Activated CD8-positive, alpha-beta memory T cell treated with anti-CD3 and anti-CD28 coated beads, Interleukin-2, amount 10 ng/mL, durations not matched to agents 7 days and 5 days (primary cell): ENCODE measurements around the gene ZCCHC2. TPM values are rescaled to one million over a fixed set of nuclear protein-coding genes. Genes with fewer than 3 reads are reported as not detected.

Source experiments
- ATAC-seq: fragments of 150-1000 bp; cut with Tn5 transposase; one replicate; pipeline ENCODE4 v1.10.0; 2021; ENCODE audit warnings: moderate library complexity
- CTCF ChIA-PET: fragments of 350-600 bp; sonication (Branson Sonifier 250); formaldehyde crosslinking; loops from one replicate; lab custom pipeline; 2021; ENCODE audit warnings: antibody characterized with exemption; lab: Charles Lee
- DNase-seq: peaks from one replicate; pipeline ENCODE4 v3.0.0-alpha.2; 2020
- H3K27ac Mint-ChIP-seq: one replicate; pipeline ENCODE4 v1.8.0; 2021; ENCODE audit warnings: mild to moderate bottlenecking, mixed read lengths
- H3K27me3 Mint-ChIP-seq: one replicate; pipeline ENCODE4 v1.8.0; 2021; ENCODE audit warnings: mixed read lengths
- H3K36me3 Mint-ChIP-seq: one replicate; pipeline ENCODE4 v1.8.0; 2021; ENCODE audit warnings: mild to moderate bottlenecking, mixed read lengths
- H3K4me1 Mint-ChIP-seq: one replicate; pipeline ENCODE4 v1.8.0; 2021; ENCODE audit warnings: mixed read lengths
- H3K4me3 Mint-ChIP-seq: one replicate; pipeline ENCODE4 v1.8.0; 2021; ENCODE audit warnings: mild to moderate bottlenecking, moderate library complexity, mixed read lengths
- H3K9me3 Mint-ChIP-seq: one replicate; pipeline ENCODE4 v1.8.0; 2022; ENCODE audit warnings: low read depth, mixed read lengths
- total RNA-seq, 2 experiments: library from RNA; stranded (reverse); gene quantifications; one replicate each; pipeline ENCODE4 v1.2.3, GENCODE V29; 2021

Gene ZCCHC2
- total RNA-seq, 2 experiments from 2014 or later = 45.7 to 71.8 TPM

GRCh38 chr18:62577765-62578164 lies 54.9 kb downstream of the ZCCHC2 start:
- DNase-seq (no peak), ATAC-seq (no peak)
- Mint-ChIP-seq H3K4me3 (no peak overlapping the region), H3K9me3 (no peaks in the 10 kb centered on the region), H3K27me3 (no peaks in the 10 kb centered on the region), H3K4me1 (peaks cover 36% of the 10 kb centered on the region), H3K36me3 (peaks cover 71% of the 10 kb centered on the region), H3K27ac (no peak overlapping the region)
- CTCF ChIA-PET = interaction anchor here (0.6 to 1.4 kb wide), 3 partner anchors 9 to 347 kb away, joined by 3 to 6 read pairs (median 5); no protein-coding TSS in a partner anchor

GRCh38 chr18:62578980-62579511 lies 56.2 kb downstream of the ZCCHC2 start:
- DNase-seq (no peak), ATAC-seq (no peak)
- Mint-ChIP-seq H3K9me3 (no peaks in the 10 kb centered on the region), H3K4me3 (no peak overlapping the region), H3K27me3 (no peaks in the 10 kb centered on the region), H3K4me1 (peaks cover 48% of the 10 kb centered on the region), H3K36me3 (peaks cover 61% of the 10 kb centered on the region), H3K27ac (no peak overlapping the region)
- CTCF ChIA-PET = interaction anchor here (1.0 to 1.1 kb wide), 2 partner anchors 136 to 153 kb away, joined by 3 to 5 read pairs; partner anchors contain the start of gene PHLPP1

GRCh38 chr18:62583376-62583775 lies 60.6 kb downstream of the ZCCHC2 start:
- Mint-ChIP-seq H3K27me3 (no peaks in the 10 kb centered on the region), H3K9me3 (no peaks in the 10 kb centered on the region), H3K36me3 (peaks cover 47% of the 10 kb centered on the region), H3K4me3 (no peak overlapping the region), H3K27ac (peak overlapping the region; percentile 96), H3K4me1 (peaks cover 55% of the 10 kb centered on the region)
- CTCF ChIA-PET = interaction anchor here (0.8 to 5.3 kb wide), 20 partner anchors 9 to 399 kb away, joined by 3 to 50 read pairs (median 4); partner anchors contain the start of gene ZCCHC2
- no peak for DNase-seq
- no peak for ATAC-seq

GRCh38 chr18:62584241-62585120 lies 61.7 kb downstream of the ZCCHC2 start:
- no peaks in the 10 kb centered on the region for H3K27me3 Mint-ChIP-seq
- peak; percentile 83 for ATAC-seq
- H3K4me1 Mint-ChIP-seq = peaks cover 56% of the 10 kb centered on the region
- no peaks in the 10 kb centered on the region for H3K9me3 Mint-ChIP-seq
- peak overlapping the region; percentile 96 for H3K27ac Mint-ChIP-seq
- peak overlapping the region; percentile 9 for H3K4me3 Mint-ChIP-seq
- CTCF ChIA-PET = interaction anchor here (0.8 to 5.3 kb wide), 26 partner anchors 10 to 400 kb away, joined by 3 to 50 read pairs (median 4); partner anchors contain the start of genes PIGN, RELCH and ZCCHC2
- peaks cover 39% of the 10 kb centered on the region for H3K36me3 Mint-ChIP-seq
- DNase-seq = peak; percentile 92

GRCh38 chr18:62585274-62586150 lies 62.7 kb downstream of the ZCCHC2 start:
- ATAC-seq = peak; percentile 64
- CTCF ChIA-PET = interaction anchor here (0.6 to 5.3 kb wide), 19 partner anchors 8 to 398 kb away, joined by 3 to 50 read pairs (median 6); partner anchors contain the start of genes PIGN, RELCH and ZCCHC2
- Mint-ChIP-seq H3K27ac (peak overlapping the region; percentile 96), H3K9me3 (no peaks in the 10 kb centered on the region), H3K36me3 (peaks cover 33% of the 10 kb centered on the region), H3K4me1 (peaks cover 56% of the 10 kb centered on the region), H3K27me3 (no peaks in the 10 kb centered on the region), H3K4me3 (peak overlapping the region; percentile 54)
- DNase-seq = peak; percentile 66

GRCh38 chr18:62586151-62586774 lies 63.4 kb downstream of the ZCCHC2 start:
- H3K27ac Mint-ChIP-seq = peak overlapping the region; percentile 96
- CTCF ChIA-PET = interaction anchor here (0.6 to 5.3 kb wide), 27 partner anchors 8 to 412 kb away, joined by 3 to 50 read pairs (median 4); partner anchors contain the start of genes PIGN, RELCH and ZCCHC2
- H3K4me1 Mint-ChIP-seq = peaks cover 58% of the 10 kb centered on the region
- peak overlapping the region; percentile 54 for H3K4me3 Mint-ChIP-seq
- ATAC-seq (peak; percentile 70), DNase-seq (peak; percentile 86)
- H3K27me3 Mint-ChIP-seq = no peaks in the 10 kb centered on the region
- no peaks in the 10 kb centered on the region for H3K9me3 Mint-ChIP-seq
- peaks cover 33% of the 10 kb centered on the region for H3K36me3 Mint-ChIP-seq

GRCh38 chr18:62586781-62587487 lies 64.1 kb downstream of the ZCCHC2 start:
- H3K27me3 Mint-ChIP-seq = no peaks in the 10 kb centered on the region
- no peaks in the 10 kb centered on the region for H3K9me3 Mint-ChIP-seq
- peak; percentile 39 for DNase-seq
- CTCF ChIA-PET = interaction anchor here (0.6 to 5.3 kb wide), 22 partner anchors 9 to 412 kb away, joined by 3 to 50 read pairs (median 4); partner anchors contain the start of genes PIGN and RELCH
- no peak overlapping the region for H3K27ac Mint-ChIP-seq
- H3K4me1 Mint-ChIP-seq = peaks cover 58% of the 10 kb centered on the region
- peaks cover 31% of the 10 kb centered on the region for H3K36me3 Mint-ChIP-seq
- no peak overlapping the region for H3K4me3 Mint-ChIP-seq
- no peak for ATAC-seq

GRCh38 chr18:62587689-62588088 lies 64.9 kb downstream of the ZCCHC2 start:
- DNase-seq = peak; percentile 33
- Mint-ChIP-seq H3K4me3 (no peak overlapping the region), H3K27me3 (no peaks in the 10 kb centered on the region), H3K27ac (no peak overlapping the region), H3K4me1 (peaks cover 54% of the 10 kb centered on the region), H3K9me3 (peaks cover 4% of the 10 kb centered on the region), H3K36me3 (peaks cover 28% of the 10 kb centered on the region)
- no peak for ATAC-seq
- CTCF ChIA-PET = interaction anchor here (0.6 to 5.3 kb wide), 7 partner anchors 51 to 394 kb away, joined by 3 to 50 read pairs (median 4); no protein-coding TSS in a partner anchor

- Mint-ChIP-seq H3K27me3 (peaks cover 3% of the 10 kb centered on the region), H3K4me1 (peaks cover 50% of the 10 kb centered on the region), H3K36me3 (peaks cover 28% of the 10 kb centered on the region), H3K9me3 (peaks cover 4% of the 10 kb centered on the region), H3K27ac (no peak overlapping the region), H3K4me3 (no peak overlapping the region)
- CTCF ChIA-PET = interaction anchor here (0.6 to 1.6 kb wide), 3 partner anchors 62 to 189 kb away, joined by 3 read pairs; no protein-coding TSS in a partner anchor
- ATAC-seq (no peak), DNase-seq (peak; percentile 34)
These were observed 65.4 kb downstream of the ZCCHC2 start for GRCh38 chr18:62588217-62588616.

GRCh38 chr18:62590799-62591590 lies 68.2 kb downstream of the ZCCHC2 start:
- no peak for ATAC-seq
- Mint-ChIP-seq H3K4me1 (peaks cover 23% of the 10 kb centered on the region), H3K27ac (no peak overlapping the region), H3K27me3 (peaks cover 16% of the 10 kb centered on the region), H3K4me3 (no peak overlapping the region), H3K9me3 (peaks cover 4% of the 10 kb centered on the region), H3K36me3 (peaks cover 11% of the 10 kb centered on the region)
- CTCF ChIA-PET = interaction anchor here (1.2 kb wide), 1 partner anchor 367 kb away, joined by 3 read pairs; no protein-coding TSS in a partner anchor
- peak; percentile 25 for DNase-seq
